NCI-H345 (cell line): ENCODE results near the gene HDGF.

Experiments
- DNase-seq: peaks from one replicate; lab custom pipeline; 2025; lab: John Stamatoyannopoulos, UW

HDGF gene

GRCh38 chr1:156751451-156751756 lies at the start of gene HDGF:
HDGF (minus strand) TSS chr1:156751675; CDS start chr1:156751429, 246 bp downstream.
- DNase-seq, result no peak

GRCh38 chr1:156797212-156797871 lies 45.9 kb upstream of the HDGF start:
- DNase-seq, result peak; percentile 35

- DNase-seq, result no peak
Measured at GRCh38 chr1:156796340-156797097, 45.0 kb upstream of the HDGF start.

- DNase-seq, result no peak
Measured at GRCh38 chr1:156795787-156796186, 44.3 kb upstream of the HDGF start.

GRCh38 chr1:156795374-156795733 lies 43.9 kb upstream of the HDGF start:
- DNase-seq, result no peak

- no peak for DNase-seq
Measured at GRCh38 chr1:156794506-156795373, 43.3 kb upstream of the HDGF start.

GRCh38 chr1:156789621-156790318 lies 38.3 kb upstream of the HDGF start:
- DNase-seq, result no peak

GRCh38 chr1:156788136-156788535 lies 36.7 kb upstream of the HDGF start:
- DNase-seq, result no peak

GRCh38 chr1:156786640-156787039 lies 35.2 kb upstream of the HDGF start:
- DNase-seq, result no peak

GRCh38 chr1:156785458-156785857 lies 34.0 kb upstream of the HDGF start:
- no peak for DNase-seq

- no peak for DNase-seq
Measured at GRCh38 chr1:156781585-156782186, 30.2 kb upstream of the HDGF start.

- no peak for DNase-seq
Measured at GRCh38 chr1:156777573-156777972, 26.1 kb upstream of the HDGF start.

GRCh38 chr1:156776942-156777341 lies 25.5 kb upstream of the HDGF start:
- no peak for DNase-seq

- no peak for DNase-seq
Measured at GRCh38 chr1:156775799-156776198, 24.3 kb upstream of the HDGF start.

- DNase-seq, result no peak
Measured at GRCh38 chr1:156773607-156774006, 22.1 kb upstream of the HDGF start.

GRCh38 chr1:156772728-156773497 lies 21.4 kb upstream of the HDGF start:
- no peak for DNase-seq

- DNase-seq, result no peak
Measured at GRCh38 chr1:156772222-156772621, 20.7 kb upstream of the HDGF start.

- no peak for DNase-seq
Measured at GRCh38 chr1:156768610-156769295, 17.3 kb upstream of the HDGF start.

- no peak for DNase-seq
Measured at GRCh38 chr1:156767879-156768604, 16.6 kb upstream of the HDGF start.
